ENCODE results near the gene TGFBR2.

GRCh38 chr3:30696896-30697295 lies 90.5 kb downstream of the TGFBR2 start:
- TF ChIP-seq POLR2AphosphoS5 (IDR thresholded peaks at IDR 0.05; ENCODE audit: low read depth, low read length) (no peak), KLF6 (CRISPR knock-in tag; IDR thresholded peaks at IDR 0.05) (no peak), HINFP (CRISPR knock-in tag; IDR thresholded peaks at IDR 0.05; ENCODE audit: low read depth) (no peak), ZNF280D (CRISPR knock-in tag; IDR thresholded peaks at IDR 0.05) (no peak), NFE2 (CRISPR knock-in tag; IDR thresholded peaks at IDR 0.05) (no peak), REPIN1 (CRISPR knock-in tag; IDR thresholded peaks at IDR 0.05; ENCODE audit: borderline replicate concordance, low read depth) (no peak), JUND (CRISPR knock-in tag; IDR thresholded peaks at IDR 0.05) (no peak)

Data from HepG2 (cell line).